GM18526 (cell line): ENCODE measurements around the gene OLFML2A.

Experiments used
- POLR2A ChIP-seq: IDR thresholded peaks from 3 replicates; pipeline ENCODE4 v1.6.1; 2011; ENCODE audit not compliant: insufficient read length; ENCODE audit errors: extremely low read depth

Gene OLFML2A

GRCh38 chr9:124781967-124782660 is 5.2 kb downstream of the OLFML2A start:
- TF ChIP-seq POLR2A = no peak

DNA sequence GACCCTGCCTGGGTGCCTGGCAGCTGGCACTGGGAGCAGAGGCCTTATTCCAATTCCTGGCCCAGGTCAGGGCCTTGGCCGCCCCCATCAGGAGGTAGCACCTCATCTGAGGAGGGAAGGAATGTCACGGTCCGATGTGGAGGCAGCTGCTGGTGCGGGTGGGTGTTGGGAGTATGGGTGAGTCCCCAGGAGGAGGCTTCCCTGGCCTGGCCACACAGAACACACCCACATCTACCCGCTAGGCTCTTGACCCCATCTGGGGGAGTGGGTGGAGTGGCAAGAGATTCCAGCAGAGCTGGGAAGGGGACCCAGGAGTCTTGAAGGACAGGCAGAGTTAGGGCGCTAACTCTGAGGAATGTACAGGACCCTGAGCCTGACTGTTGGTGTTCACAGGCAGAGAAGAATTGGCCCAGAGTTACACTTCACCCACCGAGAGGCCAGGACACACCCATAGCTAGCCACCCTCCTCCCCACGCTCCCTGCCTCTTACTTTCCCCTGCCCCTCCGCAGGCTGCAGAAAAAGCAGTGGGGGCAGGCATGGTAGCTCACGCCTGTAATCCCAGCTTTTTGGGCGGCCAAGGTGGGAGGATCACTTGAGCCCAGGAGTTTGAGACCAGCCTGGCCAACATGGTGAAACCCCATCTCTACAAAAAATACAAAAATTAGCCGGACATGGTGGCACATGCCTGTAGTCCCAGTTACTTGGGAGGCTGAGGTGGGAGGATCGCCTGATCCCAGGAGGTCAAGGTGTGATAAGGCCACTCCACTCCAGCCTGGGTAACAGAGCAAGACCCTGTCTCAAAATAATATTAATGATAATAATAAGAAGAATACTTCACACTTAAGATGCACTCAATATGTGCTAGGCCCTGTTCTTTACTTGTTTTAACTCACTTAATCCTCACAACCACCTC is 6.0 kb downstream of the OLFML2A start:
- no peak for TF ChIP-seq POLR2A

DNA sequence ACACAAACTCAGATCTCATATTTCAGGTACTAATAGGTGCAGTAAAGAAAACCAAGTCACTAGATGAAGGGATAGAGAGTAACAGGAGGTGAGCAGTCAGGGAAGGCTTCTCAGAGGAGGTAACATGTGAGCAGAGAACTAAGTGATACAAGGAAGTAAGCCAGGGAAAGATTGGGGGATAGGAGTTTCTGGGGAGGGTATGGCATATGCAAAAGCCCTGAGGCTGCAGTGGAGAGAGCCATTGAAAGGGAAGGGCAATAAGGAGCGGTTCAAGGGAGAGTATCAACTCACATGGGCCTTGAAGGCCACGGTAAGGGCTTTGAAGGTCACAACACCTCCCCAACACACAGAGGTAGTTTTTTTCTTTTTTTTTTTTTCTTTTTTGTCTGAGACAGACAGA is 6.9 kb downstream of the OLFML2A start:
- no peak for TF ChIP-seq POLR2A

DNA sequence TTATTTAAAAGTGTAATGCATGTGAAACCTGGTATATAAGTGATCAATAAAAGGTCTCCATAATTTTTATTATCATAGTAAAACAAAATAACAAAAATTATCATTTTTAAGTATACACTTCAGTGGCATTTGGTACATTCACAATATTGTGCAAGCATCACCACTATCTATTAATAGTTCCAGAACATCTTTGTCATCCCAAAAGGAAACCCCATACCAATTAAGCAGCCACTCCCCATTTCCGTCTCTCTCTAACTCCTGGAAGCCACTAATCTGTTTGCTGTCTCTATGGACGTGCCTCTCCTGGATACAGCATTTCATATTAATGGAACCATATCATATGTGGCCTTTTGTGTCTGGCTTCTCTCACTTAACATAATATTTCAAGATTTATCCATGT is 7.6 kb downstream of the OLFML2A start:
- no peak for TF ChIP-seq POLR2A

DNA sequence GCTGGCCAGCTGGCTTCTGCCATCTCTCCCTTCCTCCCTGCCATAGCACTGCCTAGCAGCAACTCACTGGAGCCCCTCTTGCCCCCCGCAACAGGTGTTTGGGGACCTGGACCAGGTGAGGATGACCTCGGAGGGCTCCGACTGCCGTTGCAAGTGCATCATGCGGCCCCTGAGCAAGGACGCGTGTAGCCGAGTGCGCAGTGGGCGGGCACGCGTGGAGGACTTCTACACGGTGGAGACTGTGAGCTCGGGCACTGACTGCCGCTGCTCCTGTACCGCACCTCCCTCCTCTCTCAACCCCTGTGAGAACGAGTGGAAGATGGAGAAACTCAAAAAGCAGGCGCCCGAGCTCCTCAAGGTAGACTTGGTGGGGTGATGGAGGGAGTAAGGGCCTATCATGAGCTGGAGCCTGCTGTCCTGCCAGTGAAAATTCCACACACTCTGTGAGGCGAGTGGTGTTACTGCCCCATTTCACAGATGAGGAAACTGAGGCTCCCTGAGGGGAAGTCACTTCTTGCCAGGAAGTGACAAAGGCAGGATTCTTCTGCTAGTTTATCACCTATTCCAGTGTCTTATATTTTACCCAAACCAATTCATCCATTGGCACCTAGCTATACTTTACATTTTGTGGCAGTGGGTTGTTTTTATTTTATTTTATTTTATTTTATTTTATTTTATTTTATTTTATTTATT is 10.1 kb downstream of the OLFML2A start:
- no peak for TF ChIP-seq POLR2A

DNA sequence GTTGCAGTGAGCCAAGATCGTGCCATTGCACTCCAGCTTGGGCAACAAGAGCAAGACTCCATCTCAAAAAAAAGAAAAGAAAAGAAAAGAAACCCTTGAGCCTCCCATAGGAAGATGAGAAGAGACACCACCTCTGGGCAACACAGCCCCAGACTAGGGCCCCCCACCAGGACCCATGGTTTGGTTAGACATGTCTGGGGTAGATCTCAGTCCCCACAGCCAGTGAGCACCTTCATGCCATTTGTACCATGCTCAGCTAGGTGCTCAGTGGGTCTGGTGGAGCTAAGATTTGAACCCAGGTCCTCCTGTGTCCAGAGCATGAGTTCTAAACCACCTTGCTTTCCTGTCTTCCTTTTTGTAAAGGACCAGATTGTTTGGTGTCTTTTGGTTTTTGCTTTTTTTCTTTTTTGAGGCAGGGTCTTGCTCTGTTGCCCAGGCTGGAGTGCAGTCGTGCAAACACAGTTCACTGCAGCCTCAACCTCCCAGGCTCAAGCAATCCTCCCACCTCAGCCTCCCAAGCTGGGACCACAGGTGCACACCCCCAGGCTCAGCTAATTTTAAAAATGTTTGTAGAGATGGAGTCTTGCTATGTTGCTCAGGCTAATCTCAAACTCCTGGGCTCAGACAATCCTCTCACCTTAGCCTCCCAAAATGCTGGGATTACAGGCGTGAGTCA is 11.7 kb downstream of the OLFML2A start:
- TF ChIP-seq POLR2A = no peak

DNA sequence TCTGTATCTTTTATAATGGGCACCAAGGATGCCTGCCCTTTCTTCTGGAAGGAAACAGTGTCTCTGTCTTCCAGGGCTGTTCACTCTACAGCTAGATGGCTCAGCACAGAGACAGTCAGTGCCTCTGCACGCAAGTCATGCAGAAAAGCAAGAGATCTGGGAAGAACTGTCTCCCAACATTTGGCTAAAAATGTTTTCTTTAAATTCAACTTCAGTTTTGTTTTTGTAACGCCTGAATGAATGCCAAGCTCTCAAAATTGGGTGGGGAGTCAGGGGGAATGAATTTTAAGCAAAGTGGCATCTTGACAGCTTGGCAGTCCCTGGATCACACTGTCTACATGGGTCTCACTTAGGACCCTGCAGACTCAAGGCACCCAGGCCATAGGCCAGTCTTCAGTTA is 12.6 kb downstream of the OLFML2A start:
- TF ChIP-seq POLR2A = no peak

DNA sequence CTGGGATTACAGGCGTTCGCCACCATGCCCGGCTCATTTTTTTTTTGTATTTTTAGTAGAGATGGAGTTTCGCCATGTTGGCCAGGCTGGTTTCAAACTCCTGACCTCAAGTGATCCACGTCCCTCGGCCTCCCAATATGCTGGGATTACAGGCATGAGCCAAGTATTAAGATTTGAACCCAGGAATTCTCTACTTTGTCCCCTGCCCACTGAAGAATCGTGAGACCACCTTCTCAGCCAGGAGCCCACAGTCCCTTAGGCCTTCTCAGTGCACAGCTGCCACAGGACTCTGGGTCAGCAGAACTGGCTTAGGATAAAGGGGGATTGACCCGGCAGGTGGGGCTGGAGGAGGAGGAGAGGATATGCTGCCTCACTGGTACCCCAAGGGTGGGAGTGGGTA is 13.4 kb downstream of the OLFML2A start:
- no peak for TF ChIP-seq POLR2A

- TF ChIP-seq POLR2A = no peak
Observed at GRCh38 chr9:124790801-124791505, 14.0 kb downstream of the OLFML2A start.

GRCh38 chr9:124792257-124793014 is 15.5 kb downstream of the OLFML2A start:
- TF ChIP-seq POLR2A = no peak

DNA sequence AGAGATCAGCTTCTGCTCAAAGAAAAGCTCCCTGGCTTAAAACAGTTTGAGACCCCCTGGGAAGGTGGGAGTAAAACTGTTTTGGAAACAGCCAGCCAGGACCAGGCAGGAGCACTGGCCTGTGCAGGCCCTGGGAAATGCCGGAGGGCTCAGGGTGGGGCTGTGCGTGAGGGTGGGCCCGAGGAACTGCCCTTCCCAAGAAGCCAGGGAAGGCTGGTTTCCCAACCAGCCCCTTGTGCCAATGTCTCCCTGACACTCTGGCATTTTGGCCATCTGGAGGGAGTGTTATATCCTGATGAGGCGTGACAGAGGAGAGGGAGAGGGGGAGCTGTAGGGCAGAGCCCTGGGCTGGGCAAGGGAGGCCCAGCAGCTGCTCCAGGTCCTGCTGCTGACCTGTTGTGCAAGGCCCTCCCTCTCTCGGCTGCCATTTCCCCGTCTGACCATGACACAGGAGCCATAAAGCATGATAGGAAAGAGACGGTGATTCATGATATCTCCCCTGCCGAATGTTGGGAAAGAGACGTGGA is 16.1 kb downstream of the OLFML2A start:
- TF ChIP-seq POLR2A = no peak

GRCh38 chr9:124794902-124795491 is 18.1 kb downstream of the OLFML2A start:
- TF ChIP-seq POLR2A = no peak

DNA sequence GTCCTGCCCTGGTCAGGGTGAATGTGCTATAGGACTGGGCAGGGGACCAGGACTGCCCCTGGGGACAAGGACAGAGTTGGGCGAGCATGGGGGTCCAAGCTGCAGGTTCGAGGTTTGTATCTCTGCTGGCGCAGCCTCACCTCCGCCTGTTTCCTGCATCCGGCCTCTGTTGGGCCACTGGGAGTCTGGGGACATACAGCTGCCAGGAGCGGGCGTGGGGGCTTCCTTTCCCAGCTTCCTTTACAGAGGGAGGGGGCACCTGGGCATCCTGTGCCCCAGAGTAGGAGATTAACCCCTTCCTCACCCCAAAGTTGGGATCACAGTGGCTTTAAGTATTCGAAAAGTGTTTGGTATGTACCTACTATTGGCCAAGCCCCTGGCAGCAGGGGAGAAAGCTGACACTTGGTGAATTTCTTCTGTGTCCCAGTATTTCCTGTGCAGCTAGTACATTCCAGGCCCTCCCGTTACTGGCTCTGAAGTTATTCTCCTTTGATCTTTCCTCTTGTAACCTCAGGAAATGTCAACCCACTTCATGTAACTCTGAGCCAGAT is 19.0 kb downstream of the OLFML2A start:
- TF ChIP-seq POLR2A = no peak
